Mammary epithelial cell (primary cell): Measurements from ENCODE around the gene RPS2.
"Not testable (repeated sequence)": the region's sequence is repeated elsewhere in the genome, so short reads cannot be mapped to it uniquely, and the experiment has no call there.

ENCODE experiments used
- CTCF ChIP-seq, 2 donors: IDR thresholded peaks in 1 of 2; conservative IDR thresholded peaks in 1 of 2; 2 replicates each; pipeline ENCODE4 v1.5.1; 2011 to 2012; ENCODE audit warnings: inconsistent platforms in 2 of 2, low read length in 2 of 2, mild to moderate bottlenecking in 2 of 2, control low read depth in 1 of 2, low read depth in 1 of 2; ENCODE audit not compliant: insufficient read depth in 1 of 2; ENCODE audit errors: extremely low read depth in 1 of 2
- EZH2 ChIP-seq: IDR thresholded peaks from 2 replicates; pipeline ENCODE4 v1.6.1; 2012; ENCODE audit warnings: low read length, inconsistent platforms, borderline replicate concordance

DNA sequence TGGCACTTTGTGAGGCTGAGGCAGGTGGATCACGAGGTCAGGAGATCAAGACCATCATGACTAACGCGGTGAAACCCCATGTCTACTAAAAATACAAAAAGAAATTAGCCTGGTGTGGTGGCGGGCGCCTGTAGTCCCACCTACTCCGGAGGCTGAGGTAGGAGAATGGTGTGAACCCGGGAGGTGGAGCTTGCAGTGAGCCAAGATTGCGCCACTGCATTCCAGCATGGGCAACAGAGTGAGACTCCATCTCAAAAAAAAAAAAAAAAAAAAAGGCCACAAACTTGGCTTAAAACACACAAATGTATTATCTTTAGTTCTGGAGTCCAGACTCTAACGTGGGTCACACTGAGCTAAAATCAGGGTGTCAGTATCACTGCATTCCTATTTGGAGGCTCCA lies 47.1 kb upstream of the RPS2 start:
- TF ChIP-seq CTCF (conservative IDR thresholded peaks at IDR 0.05 in 1 of 2, IDR thresholded peaks at IDR 0.05 in 1 of 2; ENCODE audit: extremely low read depth in 1 of 2, insufficient read depth in 1 of 2, low read depth in 1 of 2, low read length in 2 of 2); EZH2: not testable (repeated sequence)
